Sigmoid colon (tissue), 7 donors: Measurements from ENCODE around the gene GRHL1. TPM values are rescaled to one million over a fixed set of nuclear protein-coding genes. Genes with fewer than 3 reads are reported as not detected.

ENCODE experiments used
- DNase-seq: peaks from one replicate; pipeline ENCODE4 v3.0.0-alpha.2; 2019
- H3K27ac ChIP-seq, 4 donors: fragments of 200-600 bp; sonication (generic); one replicate each; pipeline ENCODE4 v1.5.1; 2016 to 2019; ENCODE audit warnings: mild to moderate bottlenecking in 1 of 4
- H3K27me3 ChIP-seq, 3 donors: fragments of 200-600 bp; sonication (generic); one replicate each; pipeline ENCODE4 v1.5.1; 2019; ENCODE audit warnings: mild to moderate bottlenecking in 1 of 3
- H3K36me3 ChIP-seq, 4 donors: fragments of 200-600 bp; sonication (generic); one replicate each; pipeline ENCODE4 v1.5.1; 2016 to 2019
- H3K4me1 ChIP-seq, 4 donors: fragments of 200-600 bp; sonication (generic); one replicate each; pipeline ENCODE4 v1.5.1; 2017 to 2019
- H3K4me3 ChIP-seq, 4 donors: fragments of 200-600 bp; sonication (generic); one replicate each; pipeline ENCODE4 v1.5.1; 2017 to 2019; ENCODE audit warnings: mild to moderate bottlenecking in 2 of 4, moderate library complexity in 1 of 4
- H3K9me3 ChIP-seq, 4 donors: fragments of 200-600 bp in 3 of 4; sonication (generic) in 3 of 4; one replicate each; pipeline versions ENCODE4 v1.5.1 to v1.6.1; 2013 to 2019
- EP300 ChIP-seq, 4 donors: sonication (generic); formaldehyde crosslinking; IDR thresholded peaks; one replicate each; pipeline ENCODE4 v1.6.1; 2017; ENCODE audit warnings: antibody characterized with exemption in 4 of 4
- POLR2A ChIP-seq, 2 donors: fragments of 450-650 bp; IDR thresholded peaks; one replicate each; pipeline ENCODE4 v1.6.1; 2016; ENCODE audit warnings: antibody characterized with exemption in 2 of 2, mild to moderate bottlenecking in 2 of 2, moderate library complexity in 2 of 2
- POLR2AphosphoS5 ChIP-seq, 4 donors: sonication (generic); formaldehyde crosslinking; IDR thresholded peaks; one replicate each; pipeline ENCODE4 v1.6.1; 2017; ENCODE audit warnings: antibody characterized with exemption in 4 of 4
- WGBS, 2 donors: extraction: QIAGEN DNeasy Blood & Tissue Kit; methylation state at CpG; one replicate each; pipeline ENCODE4 v1.1.7; 2013; 5-methylcytosine and 5-hydroxymethylcytosine counted together
- intact Hi-C: fragments of 100-400 bp; cut with DNase I; formaldehyde crosslinking; loops from one replicate; pipeline ENCODE4 v1.15.1; 2023
- polyA plus RNA-seq, 3 donors: library from polyadenylated mRNA; stranded (reverse); fragments of 200-250 nt; gene quantifications; one replicate each; pipeline ENCODE4 v1.2.3, GENCODE V29; 2013
- total RNA-seq, 4 donors: library from RNA; depleted of rRNA; stranded (reverse); fragments of >200 nt; gene quantifications; one replicate each; pipeline ENCODE4 v1.1.0, GENCODE V29; 2016
- TF ChIP-seq, protein P1 (sequence below), 4 experiments: fragments of 450-650 bp in 3 of 4; fragments of 200-600 bp in 1 of 4; IDR thresholded peaks; one replicate each; pipeline ENCODE4 v1.5.1; 2016 to 2019; ENCODE audit warnings: antibody characterized with exemption in 4 of 4, mild to moderate bottlenecking in 3 of 4, moderate library complexity in 2 of 4
- donor health status: healthy with polysubstance abuse.
- donor health status: Bipolar disorder and iron deficiency.
- donor health status: healthy.

Gene GRHL1
- total and polyA plus RNA-seq, 7 donors = under 0.01 to 4.2 (median 1.4) TPM

DNA sequence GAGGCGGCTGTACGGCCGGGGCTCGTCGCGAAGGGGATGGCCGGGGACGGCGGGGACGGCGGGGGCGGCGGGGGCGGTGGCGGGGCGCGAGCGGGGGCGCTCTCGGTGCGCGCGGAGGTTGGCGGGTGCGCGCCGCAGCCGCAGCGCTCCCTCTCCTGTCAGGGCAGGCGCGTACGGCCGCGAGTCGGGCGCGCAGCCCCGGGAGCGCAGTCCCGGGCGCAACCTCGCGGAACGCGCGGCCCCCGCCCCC lies 296 bp upstream of the GRHL1 start:
- peaks cover 0 to 3% (median 1%) of the 10 kb centered on the region in 3 donors for H3K27me3 ChIP-seq
- no peak for DNase-seq
- intact Hi-C loops = loop anchor here (2.0 kb wide), 1 partner anchor 108 kb away; the partner anchor contains the start of gene TAF1B
- H3K36me3 ChIP-seq = no peaks in the 10 kb centered on the region
- peak overlapping the region; percentile 27 to 87 (median 78) for H3K4me3 ChIP-seq
- no peak for TF ChIP-seq POLR2A (IDR thresholded peaks at IDR 0.05)
- no peak for TF ChIP-seq POLR2AphosphoS5 (IDR thresholded peaks at IDR 0.05)
- TF ChIP-seq EP300 (IDR thresholded peaks at IDR 0.05) = no peak
- TF ChIP-seq, protein P1, sequence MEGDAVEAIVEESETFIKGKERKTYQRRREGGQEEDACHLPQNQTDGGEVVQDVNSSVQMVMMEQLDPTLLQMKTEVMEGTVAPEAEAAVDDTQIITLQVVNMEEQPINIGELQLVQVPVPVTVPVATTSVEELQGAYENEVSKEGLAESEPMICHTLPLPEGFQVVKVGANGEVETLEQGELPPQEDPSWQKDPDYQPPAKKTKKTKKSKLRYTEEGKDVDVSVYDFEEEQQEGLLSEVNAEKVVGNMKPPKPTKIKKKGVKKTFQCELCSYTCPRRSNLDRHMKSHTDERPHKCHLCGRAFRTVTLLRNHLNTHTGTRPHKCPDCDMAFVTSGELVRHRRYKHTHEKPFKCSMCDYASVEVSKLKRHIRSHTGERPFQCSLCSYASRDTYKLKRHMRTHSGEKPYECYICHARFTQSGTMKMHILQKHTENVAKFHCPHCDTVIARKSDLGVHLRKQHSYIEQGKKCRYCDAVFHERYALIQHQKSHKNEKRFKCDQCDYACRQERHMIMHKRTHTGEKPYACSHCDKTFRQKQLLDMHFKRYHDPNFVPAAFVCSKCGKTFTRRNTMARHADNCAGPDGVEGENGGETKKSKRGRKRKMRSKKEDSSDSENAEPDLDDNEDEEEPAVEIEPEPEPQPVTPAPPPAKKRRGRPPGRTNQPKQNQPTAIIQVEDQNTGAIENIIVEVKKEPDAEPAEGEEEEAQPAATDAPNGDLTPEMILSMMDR (IDR thresholded peaks at IDR 0.05) = no peak
- 1% methylated on average over 47 of the region's 47 CpGs for WGBS, 2 donors
- no peaks in the 10 kb centered on the region for H3K9me3 ChIP-seq
- H3K4me1 ChIP-seq = peaks cover 0 to 18% (median 10%) of the 10 kb centered on the region in 4 donors
- peak overlapping the region in 3 of 4 donors; percentile 70 to 81 (median 76) for H3K27ac ChIP-seq

DNA sequence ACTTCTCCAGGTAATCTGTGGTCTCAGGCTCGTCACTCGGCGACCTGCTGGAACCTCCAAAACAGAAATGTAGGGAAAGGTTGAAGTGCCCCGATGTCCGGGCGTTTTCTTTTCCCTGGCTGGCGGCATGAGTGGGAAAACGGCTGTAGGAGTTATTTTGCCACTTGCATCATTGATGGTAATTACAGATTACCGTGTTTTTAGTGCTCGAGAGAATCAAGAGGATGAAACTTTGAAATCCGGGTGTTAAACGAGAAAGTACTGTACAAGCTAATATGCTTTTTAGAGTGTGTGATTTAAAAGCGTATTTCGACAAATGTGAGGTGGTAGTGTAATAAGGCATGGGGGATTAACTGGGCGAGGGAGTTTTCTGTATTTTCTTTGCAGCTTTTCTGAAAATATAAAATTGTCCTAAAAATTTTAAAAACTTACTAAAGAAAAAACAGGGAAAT lies 819 bp downstream of the GRHL1 start:
- Histone ChIP-seq H3K9me3 (no peaks in the 10 kb centered on the region), H3K27me3 (peaks cover 0 to 3% (median 0%) of the 10 kb centered on the region in 3 donors), H3K4me1 (peaks cover 0 to 18% (median 10%) of the 10 kb centered on the region in 4 donors), H3K36me3 (no peaks in the 10 kb centered on the region), H3K4me3 (peak overlapping the region; percentile 66 to 87 (median 78)), H3K27ac (peak overlapping the region in 1 of 4 donors; percentile 81)
- TF ChIP-seq POLR2AphosphoS5 (IDR thresholded peaks at IDR 0.05) = no peak
- TF ChIP-seq, protein P1 (IDR thresholded peaks at IDR 0.05) = no peak
- no peak for TF ChIP-seq POLR2A (IDR thresholded peaks at IDR 0.05)
- TF ChIP-seq EP300 (IDR thresholded peaks at IDR 0.05) = no peak
- intact Hi-C loops = no loop called here
- WGBS, 2 donors = 10 to 22% methylated on average over 15 of the region's 15 CpGs
- no peak for DNase-seq

DNA sequence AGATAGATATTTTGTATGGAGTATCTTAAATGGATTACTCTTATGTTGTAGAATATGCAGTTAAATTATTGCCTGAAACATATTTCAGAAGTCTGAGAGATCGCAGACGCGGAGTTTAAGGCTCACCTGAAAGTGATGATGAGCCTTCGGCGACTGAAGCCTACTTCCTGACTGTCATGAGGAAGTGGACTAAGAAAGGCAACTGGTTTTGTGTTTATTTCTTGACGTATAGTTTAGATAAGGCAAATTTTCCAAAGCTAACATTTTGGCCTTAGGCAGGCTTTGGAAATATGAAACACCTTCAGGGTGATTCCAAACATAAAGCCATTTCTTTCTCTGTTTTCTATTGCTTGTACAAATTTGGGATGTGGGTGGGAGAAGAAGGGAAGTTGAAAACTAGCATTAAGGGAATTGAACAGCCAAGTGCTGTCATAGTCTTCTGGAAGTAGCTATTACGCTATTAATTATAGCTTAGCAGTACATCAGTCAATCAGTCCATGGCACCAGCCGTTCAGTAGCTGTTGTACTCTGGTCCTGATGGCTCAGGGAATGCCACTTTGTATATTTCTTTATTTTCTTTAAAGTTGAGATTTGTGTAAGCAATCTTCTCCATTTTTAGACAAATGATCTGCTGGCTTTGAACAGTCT lies 1.5 kb downstream of the GRHL1 start:
- no peak overlapping the region for H3K27ac ChIP-seq
- no peak overlapping the region for H3K4me3 ChIP-seq
- TF ChIP-seq POLR2AphosphoS5 (IDR thresholded peaks at IDR 0.05) (no peak), EP300 (IDR thresholded peaks at IDR 0.05) (no peak), POLR2A (IDR thresholded peaks at IDR 0.05) (no peak)
- TF ChIP-seq, protein P1 (IDR thresholded peaks at IDR 0.05) = no peak
- 36 to 72% methylated on average over 8 of the region's 8 CpGs for WGBS, 2 donors
- no peak for DNase-seq
- no peaks in the 10 kb centered on the region for H3K36me3 ChIP-seq
- no peaks in the 10 kb centered on the region for H3K9me3 ChIP-seq
- intact Hi-C loops = no loop called here
- H3K27me3 ChIP-seq = peaks cover 0 to 3% (median 0%) of the 10 kb centered on the region in 3 donors
- H3K4me1 ChIP-seq = peaks cover 0 to 18% (median 10%) of the 10 kb centered on the region in 4 donors

DNA sequence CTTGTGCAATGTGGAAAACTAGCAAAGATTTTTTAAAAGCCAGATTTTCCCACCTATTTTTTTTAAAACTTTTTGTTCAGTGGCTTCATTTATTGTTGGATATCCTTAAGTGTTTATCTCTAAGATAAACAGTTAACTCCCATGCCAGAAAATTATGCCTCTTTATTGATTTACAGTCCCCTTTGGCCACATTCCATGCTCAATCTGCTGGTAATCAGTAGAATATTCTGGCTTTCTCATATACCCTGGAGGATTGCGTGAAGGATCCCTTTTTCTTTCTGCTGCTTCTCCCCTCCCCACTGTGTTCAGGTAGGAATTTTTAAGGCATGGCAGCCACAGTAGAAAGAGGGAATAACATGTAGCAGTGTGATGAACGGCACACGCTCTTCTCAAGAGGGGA lies 2.6 kb downstream of the GRHL1 start:
- Histone ChIP-seq H3K9me3 (no peaks in the 10 kb centered on the region), H3K4me3 (no peak overlapping the region), H3K4me1 (peaks cover 0 to 18% (median 10%) of the 10 kb centered on the region in 4 donors), H3K27ac (no peak overlapping the region), H3K27me3 (peaks cover 0 to 3% (median 0%) of the 10 kb centered on the region in 3 donors), H3K36me3 (no peaks in the 10 kb centered on the region)
- intact Hi-C loops = no loop called here
- WGBS, 2 donors = 17 to 65% methylated on average over 3 of the region's 3 CpGs
- no peak for TF ChIP-seq EP300 (IDR thresholded peaks at IDR 0.05)
- no peak for TF ChIP-seq POLR2A (IDR thresholded peaks at IDR 0.05)
- TF ChIP-seq POLR2AphosphoS5 (IDR thresholded peaks at IDR 0.05) = no peak
- TF ChIP-seq, protein P1 (IDR thresholded peaks at IDR 0.05) = no peak
- DNase-seq = no peak
